Measurements from ENCODE around the gene DMAC2.
"Not testable (repeated sequence)": the region's sequence is repeated elsewhere in the genome, so short reads cannot be mapped to it uniquely, and the experiment has no call there.

DMAC2 gene

DNA sequence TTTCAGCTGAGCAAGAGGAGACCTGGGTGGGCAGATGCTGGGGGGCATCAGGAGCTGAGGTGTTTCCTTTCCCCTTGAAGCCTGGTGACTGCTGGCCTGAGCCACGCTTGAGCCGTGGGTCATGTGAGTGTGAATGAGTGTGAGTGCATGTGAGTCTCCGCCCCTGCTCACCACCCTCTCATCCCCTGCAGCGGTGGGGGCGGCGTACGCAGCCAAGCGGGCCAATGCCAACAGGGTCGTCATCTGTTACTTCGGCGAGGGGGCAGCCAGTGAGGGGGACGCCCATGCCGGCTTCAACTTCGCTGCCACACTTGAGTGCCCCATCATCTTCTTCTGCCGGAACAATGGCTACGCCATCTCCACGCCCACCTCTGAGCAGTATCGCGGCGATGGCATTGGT is 17.7 kb downstream of the DMAC2 start:
- DNase-seq = no peak

DNA sequence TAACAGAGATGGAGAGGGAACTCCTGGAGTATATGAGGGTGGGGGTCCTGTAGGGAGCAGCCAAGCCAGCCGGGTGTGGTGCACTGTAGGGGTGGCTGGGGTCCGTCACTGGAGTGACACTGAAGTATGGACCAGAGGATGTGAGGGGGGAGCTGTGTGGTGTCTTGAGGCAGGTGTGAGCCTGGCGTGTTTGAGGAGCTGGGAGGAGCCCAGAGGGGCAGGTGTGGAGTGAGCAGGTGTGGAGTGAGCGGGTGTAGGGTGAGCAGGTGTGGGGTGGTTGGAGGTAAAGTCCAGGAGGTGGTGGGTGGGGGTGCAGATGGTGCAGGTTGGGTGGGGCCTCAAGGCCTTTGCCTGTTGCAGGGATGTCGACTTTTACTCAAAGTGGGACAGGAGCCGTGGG is 18.4 kb downstream of the DMAC2 start:
- no peak for DNase-seq

DNA sequence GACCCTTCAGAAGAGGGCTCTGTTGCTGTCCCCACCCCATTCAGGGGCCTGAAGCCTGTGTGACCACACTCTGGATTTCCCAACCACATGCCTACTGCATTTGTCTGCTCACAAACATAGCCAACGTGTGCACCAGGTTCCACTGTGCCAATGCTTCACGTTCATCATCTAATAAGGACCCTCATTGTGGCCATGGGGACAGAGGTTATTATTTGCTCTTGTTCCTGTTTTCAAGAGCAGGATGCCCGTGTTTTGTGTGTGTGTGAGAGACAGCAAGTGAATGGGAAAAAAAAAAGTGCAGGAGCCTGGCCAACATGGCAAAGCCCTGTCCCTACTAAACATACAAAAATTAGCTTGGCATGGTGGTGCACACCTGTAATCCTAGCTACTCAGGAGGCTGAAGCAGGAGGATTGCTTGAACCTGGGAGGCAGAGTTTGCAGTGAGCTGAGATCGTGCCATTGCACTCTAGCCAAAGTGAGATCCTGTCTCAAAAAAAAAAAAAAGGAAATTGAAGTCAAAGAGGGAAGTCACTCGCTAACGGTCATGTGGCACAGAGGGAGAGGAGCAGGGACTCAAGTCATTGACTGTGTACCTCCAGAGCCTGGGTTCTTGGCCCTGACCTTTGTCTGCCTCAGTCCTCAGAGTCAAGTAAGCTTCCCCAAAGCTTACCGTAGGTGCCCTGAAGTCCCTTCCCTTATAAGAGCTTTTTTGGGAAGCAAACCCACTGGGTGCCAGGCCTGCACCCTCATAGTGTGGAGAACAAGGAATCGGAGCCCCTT is 19.4 kb downstream of the DMAC2 start:
- no peak for DNase-seq

DNA sequence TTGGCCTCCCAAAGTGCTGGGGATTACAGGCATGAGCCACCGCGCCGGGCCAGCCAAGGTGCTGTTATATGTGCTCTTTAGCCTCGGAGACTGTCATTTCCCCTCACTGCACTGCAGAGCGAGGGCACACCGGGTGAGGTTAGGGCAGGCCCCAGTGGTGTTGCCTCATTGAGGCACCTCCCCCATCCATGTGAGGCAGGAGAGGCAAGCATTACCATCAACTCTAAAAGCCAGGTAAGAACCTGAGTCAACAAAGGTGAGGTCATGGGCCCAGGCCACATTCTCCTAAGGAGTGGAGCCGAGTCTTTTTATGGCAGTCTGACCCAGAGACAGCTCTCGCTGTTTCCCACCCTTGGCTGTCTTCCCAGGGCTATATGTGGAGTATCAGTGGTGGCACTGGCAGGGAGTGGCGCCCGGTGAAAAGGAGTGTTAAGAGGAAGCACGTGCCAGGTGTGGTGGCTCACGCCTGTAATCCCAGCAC is 23.5 kb downstream of the DMAC2 start:
- no peak for DNase-seq

DNA sequence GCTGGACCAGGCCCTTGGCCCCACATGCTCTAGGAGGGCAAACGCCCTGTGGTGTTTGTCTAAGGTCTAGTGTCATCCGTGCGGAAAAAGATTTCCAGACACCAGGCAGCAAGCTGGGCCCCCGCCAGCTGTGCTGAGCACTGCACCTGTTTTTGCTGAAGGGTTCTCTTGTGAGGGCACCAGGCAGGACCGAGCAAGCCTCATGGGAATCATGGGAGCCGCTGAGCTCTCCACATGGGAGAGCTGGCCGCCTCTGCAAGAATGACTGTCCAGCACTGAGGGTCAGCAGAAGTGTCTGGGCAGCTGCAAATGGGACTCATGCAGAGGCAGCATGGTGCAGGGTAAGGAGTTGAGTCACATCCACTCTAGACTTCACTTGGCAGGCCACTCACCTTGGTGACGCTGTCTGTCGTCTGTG is 24.5 kb downstream of the DMAC2 start:
- DNase-seq = no peak

DNA sequence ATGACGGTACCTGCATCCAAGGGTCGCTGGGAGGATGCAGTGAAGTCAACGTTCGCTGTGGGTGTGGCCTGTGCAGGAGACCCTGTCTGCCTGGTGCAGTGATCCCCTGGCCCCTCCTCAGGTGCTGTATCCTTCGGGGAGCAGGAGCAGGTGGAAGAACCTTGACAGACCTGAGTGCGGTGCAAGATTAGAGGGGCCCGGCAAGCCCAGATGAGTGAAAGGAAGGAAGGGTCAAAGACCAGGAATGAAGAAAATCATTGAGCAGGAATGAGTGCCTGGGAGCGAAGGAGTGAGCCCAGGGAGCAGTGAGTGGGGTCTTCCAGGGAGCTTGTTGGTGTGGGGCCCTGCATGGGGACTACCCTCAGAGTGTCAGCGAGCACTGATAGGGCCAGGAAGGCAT is 25.3 kb downstream of the DMAC2 start:
- DNase-seq = no peak

DNA sequence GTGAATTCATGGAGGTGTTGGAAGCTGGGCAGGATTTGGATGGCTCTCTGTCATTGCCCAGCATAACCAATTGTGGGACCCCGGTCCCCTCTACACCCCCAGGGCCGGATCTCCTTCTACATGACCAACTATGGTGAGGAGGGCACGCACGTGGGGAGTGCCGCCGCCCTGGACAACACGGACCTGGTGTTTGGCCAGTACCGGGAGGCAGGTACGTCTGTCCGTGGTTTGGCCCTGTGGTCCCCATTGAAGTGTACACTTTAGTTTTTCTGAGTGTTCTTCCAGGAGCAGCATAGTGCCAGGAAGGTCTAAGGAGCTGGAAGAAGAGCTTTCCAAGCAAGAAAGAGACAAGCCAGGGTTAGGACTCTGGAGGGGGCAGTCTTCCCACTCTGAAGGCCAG is 25.8 kb downstream of the DMAC2 start:
- DNase-seq = no peak

DNA sequence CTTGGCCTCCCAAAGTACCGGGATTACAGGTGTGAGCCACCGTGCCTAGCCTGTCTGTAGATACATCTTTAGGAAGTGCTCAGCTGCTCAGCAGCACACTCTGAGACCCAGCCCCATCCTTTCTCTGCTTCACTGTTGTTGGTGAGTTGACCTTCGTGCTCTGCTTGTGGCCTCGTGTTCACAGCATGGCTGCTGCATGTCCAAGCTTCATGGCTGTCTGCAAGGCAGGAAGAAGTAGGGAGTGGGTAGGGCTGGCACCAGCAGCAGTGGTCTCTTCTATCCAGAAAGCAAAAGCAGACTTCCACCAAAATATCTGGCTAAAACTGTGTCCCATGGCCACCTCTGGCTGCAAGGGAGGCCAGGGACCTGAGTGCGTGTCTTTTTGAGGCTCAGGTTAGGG is 26.8 kb downstream of the DMAC2 start:
- no peak for DNase-seq

DNA sequence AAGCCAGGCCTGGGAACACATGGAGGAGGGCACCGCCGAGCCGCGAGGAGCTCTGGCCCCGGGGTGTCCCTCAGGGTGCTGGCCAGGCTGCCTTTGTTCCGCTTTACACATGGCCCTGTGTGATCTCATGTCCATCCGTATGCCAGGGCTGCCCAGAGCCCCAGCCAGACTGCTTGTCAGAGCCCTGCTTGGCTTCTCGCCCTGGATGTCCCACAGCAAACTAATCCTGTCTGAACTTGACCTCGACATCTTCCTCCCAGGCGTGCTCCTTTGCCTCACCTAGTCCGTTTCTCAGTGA is 27.8 kb downstream of the DMAC2 start:
- DNase-seq = no peak

DNA sequence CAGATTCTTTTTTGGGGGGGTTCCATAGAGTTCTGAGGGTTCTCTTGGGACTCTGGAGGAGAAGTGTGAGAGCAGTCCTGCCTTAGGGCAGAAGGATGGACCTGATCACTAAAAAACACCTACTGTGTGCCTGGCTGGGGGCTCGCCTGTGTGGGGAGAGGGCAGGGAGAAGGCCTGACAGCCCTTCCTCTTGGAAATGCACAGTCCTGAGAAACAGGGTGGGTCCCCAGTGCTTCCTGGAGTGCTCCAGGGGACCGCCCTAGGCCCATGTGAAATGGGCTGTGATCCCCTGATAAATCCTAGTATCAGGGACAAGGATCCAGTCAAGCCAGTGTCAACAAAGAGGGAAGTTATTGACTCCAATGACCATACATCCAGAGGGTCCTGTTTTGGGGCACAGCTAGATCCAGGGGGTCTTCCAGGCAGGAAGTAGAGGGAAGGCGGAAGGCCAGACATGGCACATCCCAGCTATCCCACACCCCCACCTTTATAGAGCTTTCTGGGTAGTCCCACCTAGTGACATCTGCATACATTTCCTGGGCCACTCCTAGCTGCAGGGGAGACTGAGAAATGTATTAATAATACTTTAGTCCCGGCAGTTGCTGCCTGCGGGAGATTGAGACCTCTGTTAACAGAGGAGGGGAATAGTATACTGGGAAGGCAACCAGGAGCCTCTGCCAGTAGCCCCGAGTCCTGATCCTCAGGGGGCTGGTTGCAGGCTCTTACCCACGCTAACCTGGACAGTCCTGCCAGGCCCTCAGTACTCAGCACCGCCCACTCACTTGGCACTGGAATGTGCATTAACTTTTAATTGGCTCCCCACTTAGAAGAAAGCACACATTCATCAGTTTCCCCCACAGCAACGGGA is 28.4 kb downstream of the DMAC2 start:
- DNase-seq = no peak

DNA sequence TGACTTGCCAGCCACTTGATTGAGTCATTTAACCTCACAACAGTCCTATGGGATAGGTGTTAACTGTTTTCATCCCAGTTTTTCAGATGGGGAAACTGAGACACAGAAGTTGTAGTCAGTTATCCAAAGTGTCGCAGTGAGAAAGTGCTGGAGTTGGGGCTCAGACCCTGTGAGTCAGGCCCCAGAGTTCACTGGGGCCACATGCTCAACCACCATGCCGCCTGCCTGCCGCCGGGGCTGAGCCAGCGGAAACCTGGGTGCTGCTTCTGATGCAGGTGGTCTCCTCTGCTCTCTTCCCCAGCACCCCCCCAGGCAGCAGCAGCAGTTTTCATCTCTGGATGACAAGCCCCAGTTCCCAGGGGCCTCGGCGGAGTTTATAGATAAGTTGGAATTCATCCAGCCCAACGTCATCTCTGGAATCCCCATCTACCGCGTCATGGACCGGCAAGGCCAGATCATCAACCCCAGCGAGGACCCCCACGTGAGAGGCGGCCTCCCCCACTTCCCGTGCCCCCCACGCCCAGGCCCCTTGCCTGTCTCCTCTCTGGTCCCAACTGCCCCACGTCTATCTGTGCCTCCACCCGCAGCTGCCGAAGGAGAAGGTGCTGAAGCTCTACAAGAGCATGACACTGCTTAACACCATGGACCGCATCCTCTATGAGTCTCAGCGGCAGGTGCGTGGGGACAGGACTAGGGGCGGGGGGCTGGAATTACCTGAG is 29.2 kb downstream of the DMAC2 start:
- DNase-seq = no peak

DNA sequence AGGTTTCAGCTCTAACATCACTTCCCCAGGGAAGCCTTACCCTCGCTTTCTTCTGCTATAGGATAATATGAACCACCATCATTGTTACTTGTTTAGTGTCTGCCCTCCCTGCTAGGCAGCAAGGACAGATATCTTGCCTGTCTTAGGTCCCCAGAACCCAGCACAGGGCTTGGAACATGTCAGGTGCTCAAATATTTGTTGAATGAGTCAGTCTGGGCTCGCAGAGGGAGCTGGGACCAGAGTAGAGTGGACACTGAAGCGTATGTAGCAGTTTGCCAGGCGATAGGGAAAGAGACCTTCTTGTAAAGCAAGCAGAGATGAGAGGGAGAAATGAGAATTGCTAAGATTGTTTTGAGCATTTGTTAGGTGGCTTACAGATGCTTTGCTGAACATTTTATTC is 30.4 kb downstream of the DMAC2 start:
- no peak for DNase-seq

DNA sequence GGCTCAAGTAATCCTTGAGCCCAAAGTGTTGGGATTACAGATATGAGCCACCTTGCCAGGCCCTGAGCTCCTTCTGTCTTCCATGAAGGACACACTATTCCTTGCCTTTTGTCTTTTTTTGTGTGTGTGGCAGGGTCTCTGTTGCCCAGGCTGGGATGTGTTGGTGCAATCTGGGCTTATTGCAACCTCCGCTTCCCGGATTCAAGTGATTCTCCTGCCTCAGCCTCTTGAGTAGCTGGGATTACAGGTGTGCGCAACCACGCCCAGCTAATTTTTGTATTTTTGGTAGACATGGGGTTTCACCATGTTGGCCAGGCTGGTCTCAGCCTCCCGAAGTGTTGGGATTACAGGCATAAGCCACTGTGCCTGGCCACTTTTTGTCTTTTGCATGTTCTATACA is 30.9 kb downstream of the DMAC2 start:
- not testable (repeated sequence) for DNase-seq

DNA sequence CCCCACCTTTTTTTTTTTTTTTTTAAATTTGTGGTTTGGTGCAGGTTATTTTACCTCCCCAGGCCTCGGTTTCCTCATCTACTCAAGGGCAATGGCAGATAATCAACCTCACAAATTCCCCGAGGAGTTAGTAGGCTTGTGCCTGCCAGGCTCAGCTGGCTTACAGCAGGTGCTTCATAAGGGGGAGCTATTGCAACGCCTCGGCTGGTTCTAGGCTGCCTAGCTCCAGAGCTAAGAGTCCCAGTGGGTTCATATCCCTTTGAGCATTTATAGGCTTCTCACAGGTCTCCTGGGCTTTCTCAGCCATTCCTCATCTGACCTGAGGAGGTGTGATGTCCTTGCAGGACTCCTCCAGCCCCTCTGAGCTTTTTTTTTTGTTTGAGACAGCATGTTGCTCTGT is 31.5 kb downstream of the DMAC2 start:
- DNase-seq = no peak

DNA sequence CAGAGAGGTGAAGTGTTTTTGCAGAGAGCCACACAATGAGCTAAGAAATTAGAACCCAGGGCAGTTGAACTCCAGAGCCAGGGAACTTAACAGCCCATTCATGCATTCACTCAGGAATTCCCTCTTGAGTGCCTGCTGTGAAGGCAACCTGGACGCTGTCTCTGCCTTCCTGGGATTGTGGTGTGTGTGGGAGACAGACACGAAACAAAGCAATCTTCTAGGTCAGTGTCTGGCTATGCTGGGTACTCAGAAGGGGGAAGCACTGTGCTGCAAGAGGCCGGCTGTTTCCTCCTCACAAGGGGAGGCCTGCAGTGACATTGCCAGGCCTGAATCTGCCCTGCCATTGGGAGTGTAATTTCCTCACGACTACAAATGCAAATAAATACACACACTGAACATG is 32.4 kb downstream of the DMAC2 start:
- DNase-seq = no peak

DNA sequence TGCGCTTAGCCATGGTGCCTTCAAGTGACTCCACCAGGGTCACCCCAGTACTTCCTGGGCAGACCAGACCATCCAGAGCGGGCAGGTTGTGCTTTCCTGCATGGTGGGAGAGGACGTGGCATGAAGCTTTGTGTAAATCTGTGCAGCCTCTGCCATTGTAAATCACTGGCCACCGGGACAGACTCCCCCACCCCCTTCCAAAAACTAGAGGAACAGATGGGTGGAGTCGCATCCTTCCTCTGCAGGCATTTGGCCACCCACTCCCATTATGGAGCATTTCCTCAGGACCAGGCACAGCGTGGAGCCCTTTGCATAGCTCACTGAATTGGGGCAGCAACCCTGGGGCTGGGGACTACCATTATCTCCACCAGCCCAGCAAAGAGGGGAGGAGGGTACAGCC is 33.9 kb downstream of the DMAC2 start:
- DNase-seq = no peak

DNA sequence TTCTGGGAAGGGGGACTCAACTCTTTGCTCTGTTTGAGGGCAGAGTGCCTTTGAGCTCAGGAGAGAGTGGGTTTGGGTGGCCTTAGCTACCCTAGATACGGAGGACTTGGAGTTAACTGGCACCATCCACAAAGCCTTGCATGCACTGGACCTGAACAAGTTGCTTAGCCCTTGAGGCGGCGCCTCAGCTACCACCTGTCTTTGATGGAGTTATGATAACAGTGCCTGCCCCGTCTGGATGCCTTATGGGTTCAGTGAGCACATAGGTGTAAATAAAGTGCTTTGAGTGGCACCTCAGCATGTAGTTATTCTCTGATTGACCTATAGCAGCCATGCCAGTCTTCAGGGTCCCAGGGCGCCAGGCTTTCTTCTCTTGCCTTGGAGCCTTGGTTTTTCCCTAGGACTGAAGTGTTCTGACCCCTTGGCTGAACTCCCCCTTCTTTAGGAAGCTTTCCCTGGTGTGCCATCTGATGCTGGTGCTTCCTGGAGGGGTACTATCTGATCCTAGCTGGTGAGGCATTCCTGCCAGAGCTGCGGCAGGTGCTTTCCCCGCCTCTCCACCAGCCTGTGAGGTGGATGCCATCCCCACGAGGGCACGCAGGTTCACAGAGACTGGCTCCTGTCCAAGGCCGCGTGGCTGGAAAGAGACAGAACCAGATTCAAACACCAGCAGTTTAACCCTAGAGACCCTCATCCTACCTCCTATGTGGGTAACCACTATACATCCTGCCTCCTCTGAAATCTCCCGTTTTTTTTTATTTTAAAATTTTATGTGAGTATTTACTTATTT is 36.3 kb downstream of the DMAC2 start:
- no peak for DNase-seq

DNA sequence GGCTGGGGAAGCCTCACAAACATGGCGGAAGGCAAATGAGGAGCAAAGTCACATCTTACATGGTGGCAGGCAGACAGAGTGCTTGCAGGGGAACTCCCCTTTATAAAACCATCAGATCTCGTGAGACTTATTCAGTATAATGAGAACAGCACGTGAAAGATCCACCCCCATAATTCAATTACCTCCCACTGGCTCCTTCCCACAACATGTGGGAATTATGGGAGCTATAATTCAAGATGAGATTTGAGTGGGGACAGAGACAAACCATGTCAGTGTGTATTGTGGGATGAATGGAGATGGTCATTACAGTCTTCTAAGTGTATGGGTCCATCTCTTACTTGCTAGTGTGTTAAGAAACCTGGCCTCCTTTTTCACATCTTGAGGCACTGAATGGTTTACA is 37.7 kb downstream of the DMAC2 start:
- no peak for DNase-seq

DNA sequence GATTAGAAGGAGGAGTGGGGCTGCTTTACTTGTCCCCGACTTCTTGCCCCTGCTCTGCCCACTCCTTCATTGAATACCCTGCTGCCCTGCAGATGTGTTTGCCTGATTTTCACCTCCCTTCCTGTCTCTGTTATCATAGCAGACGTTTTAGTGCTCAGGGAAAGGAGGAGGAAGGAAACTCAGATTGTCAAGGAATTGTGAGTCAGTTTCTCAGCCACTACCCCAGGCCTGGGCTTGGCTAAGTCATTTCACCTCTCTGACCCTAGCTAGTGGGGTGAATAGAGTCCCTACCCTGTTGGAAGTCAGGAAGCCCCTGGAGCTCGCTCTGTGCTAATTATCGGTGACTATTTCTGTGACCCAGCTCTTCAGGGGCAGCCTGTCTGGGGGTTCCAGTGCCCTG is 38.2 kb downstream of the DMAC2 start:
- DNase-seq = no peak

DNA sequence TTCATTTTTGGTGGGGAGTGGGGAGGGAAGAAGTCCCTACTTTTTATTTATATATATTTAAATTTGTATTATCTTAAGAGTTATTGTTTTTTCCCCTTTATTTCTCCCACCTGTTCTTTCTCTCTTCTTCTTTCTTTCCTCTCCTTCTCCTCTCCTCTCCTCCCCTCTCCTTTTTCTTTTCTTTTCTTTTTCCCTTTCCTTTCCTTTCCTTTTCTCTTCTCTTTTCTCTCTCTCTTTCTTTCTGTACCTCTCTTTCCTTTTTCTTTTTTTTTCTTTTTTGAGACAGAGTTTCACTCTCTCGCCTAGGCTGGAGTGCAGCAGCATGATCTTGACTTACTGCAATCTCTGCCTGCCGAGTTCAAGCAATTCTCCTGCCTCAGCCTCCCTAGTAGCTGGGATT is 40.2 kb downstream of the DMAC2 start:
- DNase-seq = no peak

DNA sequence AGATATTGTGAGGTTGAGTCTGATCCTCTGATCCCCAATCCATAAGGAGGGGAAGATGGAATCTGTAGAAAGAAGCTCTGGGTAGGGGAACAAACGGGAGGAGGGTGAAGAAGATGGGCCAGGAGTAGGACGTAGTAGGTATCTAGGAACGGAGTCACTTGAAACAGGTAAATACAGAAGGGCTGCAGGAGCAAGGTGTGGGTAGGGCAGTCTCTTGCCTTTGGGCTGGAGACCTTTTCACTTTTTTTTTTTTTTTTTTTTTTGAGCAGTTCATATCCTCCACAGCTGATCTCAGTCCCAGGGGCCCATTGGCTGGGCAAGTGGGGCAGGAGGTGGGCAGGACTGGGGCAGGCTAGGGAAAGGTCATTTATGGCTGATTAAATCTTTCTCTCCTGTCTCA is 40.6 kb downstream of the DMAC2 start:
- DNase-seq = no peak

DNA sequence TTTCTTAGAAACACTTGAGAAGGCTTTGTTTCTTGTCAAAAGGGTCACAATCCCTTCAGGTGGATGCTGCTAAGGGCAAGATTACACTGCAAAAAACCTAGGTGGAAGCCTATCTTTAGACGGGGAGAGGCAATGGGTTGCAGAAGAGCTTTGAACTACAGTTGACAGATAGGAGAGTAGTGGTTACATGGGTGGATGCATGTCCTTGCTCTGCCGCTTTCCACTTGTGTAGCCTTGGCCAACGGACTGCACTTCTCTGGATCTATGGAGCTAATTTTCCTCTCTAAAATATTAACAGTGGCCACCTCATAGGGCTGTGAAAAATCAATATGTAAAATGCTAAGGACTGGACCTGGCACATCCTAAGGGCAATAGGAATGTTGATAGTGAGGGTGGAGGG is 41.1 kb downstream of the DMAC2 start:
- DNase-seq = no peak

DNA sequence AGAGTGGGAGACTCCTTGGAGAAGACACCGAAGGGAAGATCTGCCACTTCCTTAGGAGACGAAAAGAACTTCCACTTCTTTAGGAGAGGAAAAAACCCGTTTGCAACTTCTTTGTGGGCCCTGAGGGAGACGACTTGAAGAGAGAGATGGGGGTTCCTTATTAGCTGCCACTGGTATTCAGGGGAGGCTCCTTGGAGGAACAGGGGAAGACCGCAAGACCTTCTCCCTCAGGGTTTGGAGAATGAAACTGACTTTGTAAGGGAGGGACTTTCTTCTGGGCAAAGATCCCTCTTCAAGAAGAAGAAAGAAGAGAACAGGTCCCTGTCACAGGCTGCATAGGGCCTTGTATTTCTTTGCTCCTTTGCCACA is 41.7 kb downstream of the DMAC2 start:
- no peak for DNase-seq
